Hepatocyte (in vitro differentiated cells): ENCODE results near the gene ARF5. TPM values are rescaled to one million over a fixed set of nuclear protein-coding genes. Genes with fewer than 3 reads are reported as not detected.
"Not testable (repeated sequence)": the region's sequence is repeated elsewhere in the genome, so short reads cannot be mapped to it uniquely, and the experiment has no call there.

Experiments
- DNase-seq: peaks from one replicate; pipeline ENCODE4 v3.0.0-alpha.2; 2016; ENCODE audit warnings: low spot score
- H2AFZ ChIP-seq: fragments of 200-600 bp; sonication (generic); 2 replicates; pipeline ENCODE4 v1.6.0; 2016; ENCODE audit warnings: antibody characterized with exemption, mild to moderate bottlenecking
- H3K27ac ChIP-seq: fragments of 200-600 bp; sonication (generic); 2 replicates; pipeline ENCODE4 v1.5.1; 2016; ENCODE audit warnings: mild to moderate bottlenecking
- H3K27me3 ChIP-seq: fragments of 200-600 bp; sonication (generic); 2 replicates; pipeline ENCODE4 v1.6.1; 2016
- H3K36me3 ChIP-seq: fragments of 200-600 bp; sonication (generic); replicated peaks from 2 replicates; pipeline ENCODE4 v1.5.1; 2016; ENCODE audit warnings: low read depth; ENCODE audit not compliant: insufficient read depth
- H3K4me1 ChIP-seq: fragments of 200-600 bp; sonication (generic); 2 replicates; pipeline ENCODE4 v1.5.1; 2016; ENCODE audit warnings: mild to moderate bottlenecking, moderate library complexity; ENCODE audit not compliant: insufficient read depth
- H3K4me2 ChIP-seq: fragments of 200-600 bp; sonication (generic); 2 replicates; pipeline ENCODE4 v1.6.0; 2016
- H3K4me3 ChIP-seq: fragments of 200-600 bp; sonication (generic); 2 replicates; pipeline ENCODE4 v1.5.1; 2016; ENCODE audit warnings: mild to moderate bottlenecking
- H3K79me2 ChIP-seq: fragments of 200-600 bp; sonication (generic); 2 replicates; pipeline ENCODE4 v1.6.0; 2017; ENCODE audit warnings: mild to moderate bottlenecking
- H3K9me2 ChIP-seq: fragments of 200-600 bp; sonication (generic); replicated peaks from 2 replicates; pipeline ENCODE4 v1.6.0; 2017; ENCODE audit warnings: mild to moderate bottlenecking; ENCODE audit not compliant: insufficient read depth
- H3K9me3 ChIP-seq: fragments of 200-600 bp; sonication (generic); 2 replicates; pipeline ENCODE4 v1.5.1; 2016; ENCODE audit warnings: low read depth, mild to moderate bottlenecking
- H4K20me1 ChIP-seq: fragments of 200-600 bp; sonication (generic); 2 replicates; pipeline ENCODE4 v1.6.0; 2016; ENCODE audit warnings: mild to moderate bottlenecking; ENCODE audit not compliant: insufficient read depth, poor library complexity, severe bottlenecking
- EZH2 ChIP-seq: fragments of 200-600 bp; sonication (generic); IDR thresholded peaks from 2 replicates; pipeline ENCODE4 v1.6.1; 2016; ENCODE audit warnings: antibody characterized with exemption, mild to moderate bottlenecking, borderline replicate concordance
- EZH2phosphoT487 ChIP-seq: fragments of 200-600 bp; sonication (generic); IDR thresholded peaks from one replicate; pipeline ENCODE4 v1.6.1; 2018; ENCODE audit warnings: antibody characterized with exemption, mild to moderate bottlenecking, low read depth, moderate library complexity; ENCODE audit not compliant: unreplicated experiment, severe bottlenecking
- WGBS: methylation state at CpG from one replicate; pipeline ENCODE4 v1.1.6; 2016; ENCODE audit warnings: low lambda C conversion rate; ENCODE audit errors: missing lambda C conversion rate; 5-methylcytosine and 5-hydroxymethylcytosine counted together
- polyA plus RNA-seq: library from polyadenylated mRNA; unstranded; fragments of >200 nt; fragmentation: Nextera tagmentation; extraction: Ambion mirVana; gene quantifications from 2 replicates; pipeline ENCODE4 v1.2.1, GENCODE V29; 2016
- total RNA-seq: library from RNA; depleted of rRNA; stranded (reverse); fragments of >200 nt; gene quantifications from 2 replicates; pipeline ENCODE4 v1.2.3, GENCODE V29; 2014
- TF ChIP-seq, protein P1 (sequence below): fragments of 200-600 bp; sonication (generic); IDR thresholded peaks from 2 replicates; pipeline ENCODE4 v1.5.1; 2016; ENCODE audit warnings: antibody characterized with exemption, mild to moderate bottlenecking; ENCODE audit not compliant: poor library complexity

The ARF5 gene
- total RNA-seq (194 and 243 TPM in 2 replicates), polyA plus RNA-seq (237 and 289 TPM in 2 replicates)

DNA sequence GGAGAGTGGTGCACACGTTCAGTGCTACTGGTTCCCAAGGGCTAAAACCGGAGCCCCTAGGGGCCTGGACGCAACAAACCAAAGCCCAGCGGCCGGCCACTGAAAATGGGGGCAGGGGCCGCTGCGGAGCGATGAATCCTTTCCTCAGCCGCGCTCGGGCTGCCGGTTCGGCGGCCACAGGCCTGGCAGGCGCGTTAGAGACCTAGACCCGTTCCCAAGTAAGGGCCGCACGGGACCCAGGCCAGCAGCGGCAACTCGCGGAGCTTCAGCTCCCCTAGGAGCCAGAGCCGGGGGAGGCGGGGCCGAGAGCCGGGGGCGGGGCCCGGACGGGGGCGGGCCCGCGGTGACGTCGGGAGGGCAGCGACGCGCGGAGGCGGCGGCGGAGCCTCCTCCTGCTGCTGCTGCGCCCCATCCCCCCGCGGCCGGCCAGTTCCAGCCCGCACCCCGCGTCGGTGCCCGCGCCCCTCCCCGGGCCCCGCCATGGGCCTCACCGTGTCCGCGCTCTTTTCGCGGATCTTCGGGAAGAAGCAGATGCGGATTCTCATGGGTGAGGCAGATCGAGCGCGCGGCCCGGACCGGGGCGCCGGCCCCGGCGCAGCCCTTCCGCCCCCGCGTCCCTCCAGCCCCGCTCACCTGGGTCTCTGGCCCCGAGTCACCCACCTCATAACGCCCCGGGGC, at the start of gene ARF5:
Gene ARF5, plus strand, starts transcription at position 393 of the 678 bp plus-strand sequence. Its CDS starts 88 bp downstream, at position 481.
- peaks cover 37% of the 10 kb centered on the region for H3K79me2 ChIP-seq
- H2AFZ ChIP-seq, result peak within 1 kb of the TSS; percentile 97
- no peaks in the 10 kb centered on the region for H3K9me2 ChIP-seq
- no peaks in the 10 kb centered on the region for H3K9me3 ChIP-seq
- peak within 1 kb of the TSS; percentile 99 for H3K4me3 ChIP-seq
- H3K4me1 ChIP-seq, result peaks cover 25% of the 10 kb centered on the region
- H3K27ac ChIP-seq, result peak within 1 kb of the TSS; percentile 99
- DNase-seq, result peak; percentile 95
- WGBS, result 2% methylated on average over 24 of the region's 77 CpGs
- peaks cover 14% of the 10 kb centered on the region for H4K20me1 ChIP-seq
- H3K4me2 ChIP-seq, result peak within 1 kb of the TSS; percentile 97
- no peaks in the 10 kb centered on the region for H3K36me3 ChIP-seq
- no peak for TF ChIP-seq EZH2
- TF ChIP-seq, protein P1, sequence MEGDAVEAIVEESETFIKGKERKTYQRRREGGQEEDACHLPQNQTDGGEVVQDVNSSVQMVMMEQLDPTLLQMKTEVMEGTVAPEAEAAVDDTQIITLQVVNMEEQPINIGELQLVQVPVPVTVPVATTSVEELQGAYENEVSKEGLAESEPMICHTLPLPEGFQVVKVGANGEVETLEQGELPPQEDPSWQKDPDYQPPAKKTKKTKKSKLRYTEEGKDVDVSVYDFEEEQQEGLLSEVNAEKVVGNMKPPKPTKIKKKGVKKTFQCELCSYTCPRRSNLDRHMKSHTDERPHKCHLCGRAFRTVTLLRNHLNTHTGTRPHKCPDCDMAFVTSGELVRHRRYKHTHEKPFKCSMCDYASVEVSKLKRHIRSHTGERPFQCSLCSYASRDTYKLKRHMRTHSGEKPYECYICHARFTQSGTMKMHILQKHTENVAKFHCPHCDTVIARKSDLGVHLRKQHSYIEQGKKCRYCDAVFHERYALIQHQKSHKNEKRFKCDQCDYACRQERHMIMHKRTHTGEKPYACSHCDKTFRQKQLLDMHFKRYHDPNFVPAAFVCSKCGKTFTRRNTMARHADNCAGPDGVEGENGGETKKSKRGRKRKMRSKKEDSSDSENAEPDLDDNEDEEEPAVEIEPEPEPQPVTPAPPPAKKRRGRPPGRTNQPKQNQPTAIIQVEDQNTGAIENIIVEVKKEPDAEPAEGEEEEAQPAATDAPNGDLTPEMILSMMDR, result no peak
- TF ChIP-seq EZH2phosphoT487, result no peak
- H3K27me3 ChIP-seq, result no peaks in the 10 kb centered on the region

DNA sequence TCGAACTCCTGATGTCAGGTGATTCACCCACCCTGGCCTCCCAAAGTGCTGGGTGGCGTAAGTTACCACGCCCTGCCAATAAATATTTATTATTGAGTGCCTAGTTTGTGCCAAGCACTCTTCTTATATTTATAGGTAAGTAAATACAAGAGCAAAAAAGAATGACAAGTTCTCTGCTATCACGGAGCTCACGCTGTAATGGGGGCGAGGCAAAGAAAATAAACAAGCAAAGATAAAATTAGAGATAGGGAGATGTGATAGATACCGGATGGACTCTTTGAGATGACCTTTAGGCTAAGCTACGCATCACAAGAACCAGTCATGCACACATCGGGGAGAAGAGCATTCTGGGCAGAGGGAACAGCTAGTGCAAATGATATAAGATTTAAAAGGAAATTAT, 49.1 kb upstream of the ARF5 start:
- no peaks in the 10 kb centered on the region for H4K20me1 ChIP-seq
- H3K4me3 ChIP-seq, result no peak overlapping the region
- H3K27me3 ChIP-seq, result peaks cover 31% of the 10 kb centered on the region
- no peak overlapping the region for H3K27ac ChIP-seq
- TF ChIP-seq EZH2 (no peak), EZH2phosphoT487 (no peak)
- TF ChIP-seq, protein P1, result no peak
- DNase-seq, result no peak
- H3K9me3 ChIP-seq, result no peaks in the 10 kb centered on the region
- H3K4me1 ChIP-seq, result no peaks in the 10 kb centered on the region
- H3K79me2 ChIP-seq, result no peaks in the 10 kb centered on the region
- WGBS, result 79% methylated on average over 9 of the region's 9 CpGs
- no peaks in the 10 kb centered on the region for H3K36me3 ChIP-seq
- no peak overlapping the region for H2AFZ ChIP-seq
- H3K4me2 ChIP-seq, result no peak overlapping the region
- H3K9me2 ChIP-seq, result no peaks in the 10 kb centered on the region

DNA sequence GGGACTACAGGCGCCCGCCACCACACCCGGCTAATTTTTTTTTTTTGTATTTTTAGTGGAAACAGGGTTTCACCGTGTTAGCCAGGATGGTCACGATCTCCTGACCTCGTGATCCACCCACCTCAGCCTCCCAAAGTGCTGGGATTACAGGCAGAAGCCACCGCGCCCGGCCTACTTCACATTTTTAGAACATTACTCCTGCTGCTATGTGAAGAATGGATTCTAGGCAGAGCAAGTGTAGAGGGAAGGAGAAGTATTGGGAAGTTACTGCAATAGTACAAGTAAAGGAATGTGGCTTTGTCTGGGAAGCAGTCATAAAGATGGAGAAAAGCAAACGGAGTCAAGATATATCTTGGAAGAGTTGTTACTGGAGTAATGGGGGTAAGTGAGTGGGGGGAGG, 47.8 kb upstream of the ARF5 start:
- not testable (repeated sequence) for H2AFZ ChIP-seq

DNA sequence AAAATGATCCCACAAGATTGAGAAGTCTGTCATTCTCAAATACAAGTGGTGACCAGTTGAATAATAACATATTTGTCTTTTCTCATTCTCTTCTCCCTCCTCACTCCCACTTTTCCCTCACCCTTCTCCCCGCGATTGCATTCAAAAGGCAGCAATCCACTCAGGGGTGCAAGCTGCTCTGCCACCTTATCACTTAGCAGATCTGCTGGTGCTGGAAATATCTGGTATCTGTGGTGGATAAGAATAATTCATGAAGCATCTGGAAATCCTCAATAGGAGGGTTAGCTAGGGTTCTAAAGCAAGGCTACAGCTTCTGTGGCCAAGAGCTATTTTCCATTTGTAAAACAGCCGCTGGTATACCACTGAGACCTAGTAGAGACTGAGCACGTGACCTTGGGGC, 46.7 kb upstream of the ARF5 start:
- H3K9me2 ChIP-seq, result no peaks in the 10 kb centered on the region
- no peaks in the 10 kb centered on the region for H3K79me2 ChIP-seq
- H3K9me3 ChIP-seq, result no peaks in the 10 kb centered on the region
- no peak overlapping the region for H3K4me2 ChIP-seq
- H2AFZ ChIP-seq, result no peak overlapping the region
- DNase-seq, result no peak
- no peaks in the 10 kb centered on the region for H3K36me3 ChIP-seq
- H3K27ac ChIP-seq, result no peak overlapping the region
- H3K4me3 ChIP-seq, result no peak overlapping the region
- WGBS, result 84% methylated on average over 4 of the region's 4 CpGs
- H4K20me1 ChIP-seq, result no peaks in the 10 kb centered on the region
- H3K4me1 ChIP-seq, result no peaks in the 10 kb centered on the region
- peaks cover 18% of the 10 kb centered on the region for H3K27me3 ChIP-seq
- no peak for TF ChIP-seq EZH2phosphoT487
- no peak for TF ChIP-seq EZH2
- TF ChIP-seq, protein P1, result no peak

More for the DNA sequence above, 47.8 kb upstream of the ARF5 start:
- not testable (repeated sequence) for H3K9me3 ChIP-seq, H3K4me1 ChIP-seq, H3K9me2 ChIP-seq, H3K36me3 ChIP-seq, H4K20me1 ChIP-seq, DNase-seq, H3K27ac ChIP-seq, H3K79me2 ChIP-seq, H3K4me2 ChIP-seq, H3K4me3 ChIP-seq
- H3K27me3 ChIP-seq, result peaks cover 26% of the 10 kb centered on the region
- 88% methylated on average over 7 of the region's 10 CpGs for WGBS
